ENCODE data around the gene MYO1D.

Gene MYO1D

DNA sequence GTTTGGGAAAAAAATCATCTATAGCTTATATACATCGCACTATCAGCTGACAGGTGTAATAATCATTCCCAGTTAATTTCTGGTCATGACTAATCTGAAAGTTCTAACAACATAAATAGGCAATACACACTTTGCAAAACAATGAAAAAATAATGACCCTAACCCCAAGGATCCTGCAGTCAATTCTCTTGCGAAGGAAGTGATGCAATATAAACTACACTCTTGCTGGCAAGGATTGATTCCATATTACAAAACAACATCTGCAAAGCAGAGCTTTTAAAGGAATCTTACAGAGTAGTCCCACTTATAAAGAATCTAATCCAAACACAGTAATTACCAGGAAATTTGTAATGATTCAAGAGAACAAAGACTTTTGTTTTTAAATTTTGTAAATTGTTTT, 73.4 kb downstream of the MYO1D start:
- ChIA-PET POLR2A (no interaction called here), CTCF (interaction anchor here (1.3 kb wide), 1 partner anchor 74 kb away, joined by 4 read pairs; the partner anchor contains the start of gene MYO1D)
- DNase-seq (ENCODE audit: extremely low spot score): no peak
- TF ChIP-seq FOXM1 (IDR thresholded peaks at IDR 0.05; ENCODE audit: borderline replicate concordance) (no peak), FOXA1 (IDR thresholded peaks at IDR 0.05) (no peak), SUZ12 (IDR thresholded peaks at IDR 0.05) (no peak), TARDBP (IDR thresholded peaks at IDR 0.05) (no peak), NFRKB (IDR thresholded peaks at IDR 0.05) (no peak), HDGF (IDR thresholded peaks at IDR 0.05; ENCODE audit: borderline replicate concordance) (no peak), SP1 (IDR thresholded peaks at IDR 0.05) (no peak), ARNT (IDR thresholded peaks at IDR 0.05) (no peak), ELF4 (IDR thresholded peaks at IDR 0.05) (no peak), LEF1 (IDR thresholded peaks at IDR 0.05; ENCODE audit: borderline replicate concordance) (no peak), ZNF384 (IDR thresholded peaks at IDR 0.05) (no peak), BHLHE40 (IDR thresholded peaks at IDR 0.05; ENCODE audit: borderline replicate concordance) (no peak), FOXK2 (IDR thresholded peaks at IDR 0.05) (no peak), CTBP1 (IDR thresholded peaks at IDR 0.05; ENCODE audit: borderline replicate concordance) (no peak), L3MBTL2 (conservative IDR thresholded peaks at IDR 0.05) (no peak)
- TF ChIP-seq, protein P1, sequence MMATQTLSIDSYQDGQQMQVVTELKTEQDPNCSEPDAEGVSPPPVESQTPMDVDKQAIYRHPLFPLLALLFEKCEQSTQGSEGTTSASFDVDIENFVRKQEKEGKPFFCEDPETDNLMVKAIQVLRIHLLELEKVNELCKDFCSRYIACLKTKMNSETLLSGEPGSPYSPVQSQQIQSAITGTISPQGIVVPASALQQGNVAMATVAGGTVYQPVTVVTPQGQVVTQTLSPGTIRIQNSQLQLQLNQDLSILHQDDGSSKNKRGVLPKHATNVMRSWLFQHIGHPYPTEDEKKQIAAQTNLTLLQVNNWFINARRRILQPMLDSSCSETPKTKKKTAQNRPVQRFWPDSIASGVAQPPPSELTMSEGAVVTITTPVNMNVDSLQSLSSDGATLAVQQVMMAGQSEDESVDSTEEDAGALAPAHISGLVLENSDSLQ (IDR thresholded peaks at IDR 0.05): no peak

DNA sequence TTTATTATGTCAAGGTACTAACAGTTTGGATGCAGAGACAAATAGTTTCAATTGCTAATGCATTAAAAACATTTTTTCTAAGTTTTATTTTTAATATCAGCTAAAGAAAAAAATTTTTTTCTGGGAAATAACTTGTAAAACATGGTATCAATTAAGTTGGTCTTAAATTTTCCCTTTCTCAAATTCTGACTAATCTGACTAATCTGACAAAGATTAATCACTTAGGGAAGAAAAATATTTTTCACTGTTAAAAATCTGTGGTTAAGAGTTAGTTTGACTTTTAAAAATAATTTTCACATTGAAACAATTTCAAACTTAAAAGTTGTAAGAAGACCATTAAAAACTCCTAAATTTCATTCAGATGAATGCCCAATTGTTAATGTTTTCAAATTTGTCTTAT, 74.6 kb downstream of the MYO1D start:
- ChIA-PET CTCF (interaction anchor here (1.2 to 1.3 kb wide), 2 partner anchors 28 to 75 kb away, joined by 4 read pairs; partner anchors contain the start of gene MYO1D), POLR2A (no interaction called here)
- DNase-seq (ENCODE audit: extremely low spot score): no peak
- TF ChIP-seq HDGF (IDR thresholded peaks at IDR 0.05; ENCODE audit: borderline replicate concordance) (no peak), ELF4 (IDR thresholded peaks at IDR 0.05) (no peak), BHLHE40 (IDR thresholded peaks at IDR 0.05; ENCODE audit: borderline replicate concordance) (no peak), LEF1 (IDR thresholded peaks at IDR 0.05; ENCODE audit: borderline replicate concordance) (no peak), CTBP1 (IDR thresholded peaks at IDR 0.05; ENCODE audit: borderline replicate concordance) (no peak), FOXM1 (IDR thresholded peaks at IDR 0.05; ENCODE audit: borderline replicate concordance) (no peak), TARDBP (IDR thresholded peaks at IDR 0.05) (no peak)

DNA sequence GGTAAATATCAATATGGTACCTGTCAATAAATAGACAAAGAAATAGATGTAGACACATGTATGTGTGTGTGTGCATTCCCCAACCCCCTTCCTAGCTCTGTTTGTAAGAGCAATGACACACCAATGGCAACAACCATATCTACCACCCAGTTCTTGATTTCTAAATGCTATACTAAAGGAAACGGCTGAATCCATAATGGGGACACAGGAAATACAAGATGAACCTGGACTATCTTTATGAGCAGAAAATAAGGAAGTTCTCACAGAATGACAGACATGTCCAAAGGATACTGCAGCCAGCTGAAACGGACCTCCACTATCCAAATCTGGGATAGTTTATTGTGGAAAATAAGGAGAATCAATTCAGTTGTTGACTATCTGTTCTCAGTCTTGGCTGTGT, 75.3 kb downstream of the MYO1D start:
- ChIA-PET POLR2A (no interaction called here), CTCF (interaction anchor here (0.6 to 1.2 kb wide), 2 partner anchors 27 to 353 kb away, joined by 3 to 4 read pairs; no protein-coding TSS in a partner anchor)
- TF ChIP-seq FOXM1 (IDR thresholded peaks at IDR 0.05; ENCODE audit: borderline replicate concordance) (no peak), LEF1 (IDR thresholded peaks at IDR 0.05; ENCODE audit: borderline replicate concordance) (no peak), ELF4 (IDR thresholded peaks at IDR 0.05) (no peak), HDGF (IDR thresholded peaks at IDR 0.05; ENCODE audit: borderline replicate concordance) (no peak), FOXK2 (IDR thresholded peaks at IDR 0.05) (no peak), L3MBTL2 (conservative IDR thresholded peaks at IDR 0.05) (no peak), ZNF384 (IDR thresholded peaks at IDR 0.05) (no peak), TARDBP (IDR thresholded peaks at IDR 0.05) (no peak), BHLHE40 (IDR thresholded peaks at IDR 0.05; ENCODE audit: borderline replicate concordance) (no peak), NFRKB (IDR thresholded peaks at IDR 0.05) (no peak), CTBP1 (IDR thresholded peaks at IDR 0.05; ENCODE audit: borderline replicate concordance) (no peak), SUZ12 (IDR thresholded peaks at IDR 0.05) (no peak), FOXA1 (IDR thresholded peaks at IDR 0.05) (no peak), ARNT (IDR thresholded peaks at IDR 0.05) (no peak)
- DNase-seq (ENCODE audit: extremely low spot score): no peak

DNA sequence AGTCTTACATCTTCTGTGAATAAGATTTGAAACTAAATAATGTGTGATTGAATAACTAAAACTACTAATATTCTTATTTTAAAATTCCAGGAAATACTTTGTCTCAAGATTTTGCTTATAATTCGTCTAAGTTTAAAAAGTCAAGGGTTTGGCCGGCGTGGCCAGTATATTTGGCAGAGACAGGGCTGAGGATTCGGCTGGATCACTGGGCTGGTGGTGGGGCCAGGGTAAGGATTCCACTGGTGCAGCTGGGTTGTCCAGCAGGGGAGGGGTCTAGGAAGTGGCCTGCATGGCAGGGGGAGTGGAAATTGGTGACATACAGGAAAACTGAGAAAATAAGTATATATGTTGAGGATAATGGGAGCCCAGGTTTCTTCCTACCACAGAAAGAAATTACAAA, 75.7 kb downstream of the MYO1D start:
- TF ChIP-seq HDGF (IDR thresholded peaks at IDR 0.05; ENCODE audit: borderline replicate concordance): no peak
- TF ChIP-seq ARNT (IDR thresholded peaks at IDR 0.05): no peak
- no peak for TF ChIP-seq SP1 (IDR thresholded peaks at IDR 0.05)
- TF ChIP-seq NFRKB (IDR thresholded peaks at IDR 0.05): no peak
- TF ChIP-seq L3MBTL2 (conservative IDR thresholded peaks at IDR 0.05): no peak
- TF ChIP-seq FOXK2 (IDR thresholded peaks at IDR 0.05): no peak
- ChIA-PET POLR2A (no interaction called here), CTCF (interaction anchor here (0.6 kb wide), 1 partner anchor 352 kb away, joined by 3 read pairs; no protein-coding TSS in a partner anchor)
- no peak for DNase-seq (ENCODE audit: extremely low spot score)

DNA sequence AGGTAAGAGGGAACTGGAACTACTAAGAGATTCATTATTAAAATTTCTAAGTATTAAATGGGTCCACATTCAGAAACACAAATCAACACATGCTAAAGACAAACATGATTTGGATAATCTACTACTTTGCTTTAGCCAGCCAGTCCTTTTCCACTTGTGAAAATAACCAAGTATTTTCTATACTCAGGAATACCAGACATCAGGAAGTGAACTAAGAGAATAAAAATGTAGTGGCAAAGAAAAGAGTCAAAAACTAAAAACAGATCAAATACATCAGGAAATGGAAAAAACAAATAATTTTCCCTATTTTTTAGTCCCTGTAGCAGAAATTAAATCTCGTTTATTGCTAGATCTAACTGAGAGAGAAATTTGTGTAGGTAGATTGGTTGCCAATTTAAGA, 78.0 kb downstream of the MYO1D start:
- DNase-seq (ENCODE audit: extremely low spot score): no peak
- ChIA-PET CTCF (interaction anchor here (1.7 kb wide), 1 partner anchor 79 kb away, joined by 3 read pairs; the partner anchor contains the start of gene MYO1D), POLR2A (no interaction called here)
- TF ChIP-seq LEF1 (IDR thresholded peaks at IDR 0.05; ENCODE audit: borderline replicate concordance): no peak
- TF ChIP-seq FOXA1 (IDR thresholded peaks at IDR 0.05): no peak
- no peak for TF ChIP-seq SP1 (IDR thresholded peaks at IDR 0.05)
- TF ChIP-seq TARDBP (IDR thresholded peaks at IDR 0.05): no peak
- TF ChIP-seq FOXM1 (IDR thresholded peaks at IDR 0.05; ENCODE audit: borderline replicate concordance): no peak
- TF ChIP-seq ARNT (IDR thresholded peaks at IDR 0.05): no peak
- no peak for TF ChIP-seq NFRKB (IDR thresholded peaks at IDR 0.05)
- TF ChIP-seq L3MBTL2 (conservative IDR thresholded peaks at IDR 0.05): no peak
- no peak for TF ChIP-seq ZNF384 (IDR thresholded peaks at IDR 0.05)
- TF ChIP-seq HDGF (IDR thresholded peaks at IDR 0.05; ENCODE audit: borderline replicate concordance): no peak
- TF ChIP-seq, protein P1 (IDR thresholded peaks at IDR 0.05): no peak

DNA sequence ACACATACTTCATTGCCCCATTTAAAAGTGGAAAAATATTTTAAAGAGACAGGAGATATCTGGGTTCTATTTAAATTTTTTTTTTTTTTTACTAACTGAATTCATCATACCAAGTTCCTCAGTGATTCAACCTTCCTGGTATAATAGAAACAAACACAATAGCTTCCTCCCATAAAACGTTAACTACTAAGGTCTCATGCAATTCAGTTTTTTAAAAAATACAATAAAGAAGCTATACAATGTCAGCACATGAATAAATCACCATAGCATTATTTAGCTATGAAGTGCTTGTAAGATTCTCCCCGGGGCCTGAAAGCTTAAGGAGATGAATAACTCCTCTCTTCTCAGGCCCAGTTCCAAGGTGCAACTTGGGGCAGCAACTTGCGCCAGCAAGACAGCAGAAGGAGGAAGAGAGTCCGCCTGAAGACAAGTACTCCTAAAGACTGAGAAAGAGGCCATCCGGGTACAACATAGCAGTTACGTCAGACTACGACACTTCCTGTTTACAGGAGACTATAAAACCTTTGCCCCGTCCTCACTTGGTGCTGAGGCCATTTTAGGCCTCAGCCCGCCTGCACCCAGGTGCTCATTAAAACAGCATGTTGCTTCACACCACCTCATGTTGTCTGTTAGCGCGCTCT, 81.5 kb downstream of the MYO1D start:
- CTCF ChIA-PET: interaction anchor here (0.7 to 2.4 kb wide), 2 partner anchors 12 to 82 kb away, joined by 4 to 6 read pairs; partner anchors contain the start of gene MYO1D

More for the DNA sequence above, 81.5 kb downstream of the MYO1D start:
- POLR2A ChIA-PET: no interaction called here
- no peak for TF ChIP-seq LEF1 (IDR thresholded peaks at IDR 0.05; ENCODE audit: borderline replicate concordance)
- no peak for TF ChIP-seq SUZ12 (IDR thresholded peaks at IDR 0.05)
- TF ChIP-seq ZNF384 (IDR thresholded peaks at IDR 0.05): no peak
- TF ChIP-seq HDGF (IDR thresholded peaks at IDR 0.05; ENCODE audit: borderline replicate concordance): no peak
- no peak for TF ChIP-seq CTBP1 (IDR thresholded peaks at IDR 0.05; ENCODE audit: borderline replicate concordance)
- no peak for TF ChIP-seq TARDBP (IDR thresholded peaks at IDR 0.05)
- TF ChIP-seq SP1 (IDR thresholded peaks at IDR 0.05): no peak
- TF ChIP-seq ELF4 (IDR thresholded peaks at IDR 0.05): no peak
- TF ChIP-seq L3MBTL2 (conservative IDR thresholded peaks at IDR 0.05): no peak
- no peak for TF ChIP-seq ARNT (IDR thresholded peaks at IDR 0.05)
- no peak for TF ChIP-seq FOXA1 (IDR thresholded peaks at IDR 0.05)
- no peak for TF ChIP-seq FOXK2 (IDR thresholded peaks at IDR 0.05)
- no peak for TF ChIP-seq BHLHE40 (IDR thresholded peaks at IDR 0.05; ENCODE audit: borderline replicate concordance)
- TF ChIP-seq, protein P1 (IDR thresholded peaks at IDR 0.05): no peak
- TF ChIP-seq FOXM1 (IDR thresholded peaks at IDR 0.05; ENCODE audit: borderline replicate concordance): no peak
- TF ChIP-seq NFRKB (IDR thresholded peaks at IDR 0.05): no peak
- DNase-seq (ENCODE audit: extremely low spot score): no peak
